HG03135 (cell line): Measurements from ENCODE around the gene TKTL2.
"Not testable (repeated sequence)": the region's sequence is repeated elsewhere in the genome, so short reads cannot be mapped to it uniquely, and the experiment has no call there.

Source experiments
- ATAC-seq: cut with Tn5 transposase; IDR thresholded peaks from one replicate; pipeline ENCODE4 v1.9.1; 2021; ENCODE audit warnings: mild to moderate bottlenecking, moderate library complexity; ENCODE audit not compliant: unreplicated experiment

Gene TKTL2

GRCh38 chr4:163447481-163447880, 26.1 kb downstream of the TKTL2 start:
- ATAC-seq, result no peak

- ATAC-seq, result not testable (repeated sequence)
Observed at GRCh38 chr4:163447023-163447422, 26.5 kb downstream of the TKTL2 start.

- ATAC-seq, result no peak
Observed at GRCh38 chr4:163440040-163440439, 33.5 kb downstream of the TKTL2 start.
